GM18526 (cell line): ENCODE measurements around the gene GLTPD2.

Experiments
- POLR2A ChIP-seq: IDR thresholded peaks from 3 replicates; pipeline ENCODE4 v1.6.1; 2011; ENCODE audit not compliant: insufficient read length; ENCODE audit errors: extremely low read depth

The GLTPD2 gene

GRCh38 chr17:4759776-4760236 lies 29.0 kb upstream of the GLTPD2 start:
- no peak for TF ChIP-seq POLR2A

GRCh38 chr17:4764595-4764994 lies 24.2 kb upstream of the GLTPD2 start:
- TF ChIP-seq POLR2A: no peak

- no peak for TF ChIP-seq POLR2A
Observed at GRCh38 chr17:4766201-4766600, 22.6 kb upstream of the GLTPD2 start.

GRCh38 chr17:4766723-4767122 lies 22.0 kb upstream of the GLTPD2 start:
- no peak for TF ChIP-seq POLR2A

GRCh38 chr17:4768298-4768697 lies 20.5 kb upstream of the GLTPD2 start:
- TF ChIP-seq POLR2A: no peak

GRCh38 chr17:4769628-4770027 lies 19.1 kb upstream of the GLTPD2 start:
- no peak for TF ChIP-seq POLR2A

- no peak for TF ChIP-seq POLR2A
Observed at GRCh38 chr17:4771519-4772234, 17.1 kb upstream of the GLTPD2 start, which contains the start of gene TM4SF5. TSS of gene TM4SF5 (plus strand) at chr17:4771886. CDS start at chr17:4771923, 37 bp downstream.

- no peak for TF ChIP-seq POLR2A
Observed at GRCh38 chr17:4772235-4772613, 16.5 kb upstream of the GLTPD2 start.

GRCh38 chr17:4777969-4778760 lies 10.6 kb upstream of the GLTPD2 start:
- no peak for TF ChIP-seq POLR2A

GRCh38 chr17:4780325-4780955 lies 8.3 kb upstream of the GLTPD2 start:
- TF ChIP-seq POLR2A: no peak

GRCh38 chr17:4782652-4783051 lies 6.1 kb upstream of the GLTPD2 start:
- no peak for TF ChIP-seq POLR2A

GRCh38 chr17:4785311-4786105 lies 3.3 kb upstream of the GLTPD2 start:
- no peak for TF ChIP-seq POLR2A

GRCh38 chr17:4786106-4786511 lies 2.7 kb upstream of the GLTPD2 start, which contains the start of gene VMO1:
TSS of gene VMO1 (minus strand) at chr17:4786364. CDS start at chr17:4786352, 12 bp downstream.
- no peak for TF ChIP-seq POLR2A

GRCh38 chr17:4786516-4786915 lies 2.2 kb upstream of the GLTPD2 start:
- TF ChIP-seq POLR2A: no peak
